ENCODE results near the gene CAPRIN1. TPM values are rescaled to one million over a fixed set of nuclear protein-coding genes. Genes with fewer than 3 reads are reported as not detected.

Gene CAPRIN1, protein sequence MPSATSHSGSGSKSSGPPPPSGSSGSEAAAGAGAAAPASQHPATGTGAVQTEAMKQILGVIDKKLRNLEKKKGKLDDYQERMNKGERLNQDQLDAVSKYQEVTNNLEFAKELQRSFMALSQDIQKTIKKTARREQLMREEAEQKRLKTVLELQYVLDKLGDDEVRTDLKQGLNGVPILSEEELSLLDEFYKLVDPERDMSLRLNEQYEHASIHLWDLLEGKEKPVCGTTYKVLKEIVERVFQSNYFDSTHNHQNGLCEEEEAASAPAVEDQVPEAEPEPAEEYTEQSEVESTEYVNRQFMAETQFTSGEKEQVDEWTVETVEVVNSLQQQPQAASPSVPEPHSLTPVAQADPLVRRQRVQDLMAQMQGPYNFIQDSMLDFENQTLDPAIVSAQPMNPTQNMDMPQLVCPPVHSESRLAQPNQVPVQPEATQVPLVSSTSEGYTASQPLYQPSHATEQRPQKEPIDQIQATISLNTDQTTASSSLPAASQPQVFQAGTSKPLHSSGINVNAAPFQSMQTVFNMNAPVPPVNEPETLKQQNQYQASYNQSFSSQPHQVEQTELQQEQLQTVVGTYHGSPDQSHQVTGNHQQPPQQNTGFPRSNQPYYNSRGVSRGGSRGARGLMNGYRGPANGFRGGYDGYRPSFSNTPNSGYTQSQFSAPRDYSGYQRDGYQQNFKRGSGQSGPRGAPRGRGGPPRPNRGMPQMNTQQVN
- 137 and 139 TPM in 2 replicates for total RNA-seq (2014; rRNA removed; shearing (Covaris generic))
- polyA plus RNA-seq (2014; cell fraction: nucleus; rRNA removed) = 116 and 127 TPM in 2 replicates

DNA sequence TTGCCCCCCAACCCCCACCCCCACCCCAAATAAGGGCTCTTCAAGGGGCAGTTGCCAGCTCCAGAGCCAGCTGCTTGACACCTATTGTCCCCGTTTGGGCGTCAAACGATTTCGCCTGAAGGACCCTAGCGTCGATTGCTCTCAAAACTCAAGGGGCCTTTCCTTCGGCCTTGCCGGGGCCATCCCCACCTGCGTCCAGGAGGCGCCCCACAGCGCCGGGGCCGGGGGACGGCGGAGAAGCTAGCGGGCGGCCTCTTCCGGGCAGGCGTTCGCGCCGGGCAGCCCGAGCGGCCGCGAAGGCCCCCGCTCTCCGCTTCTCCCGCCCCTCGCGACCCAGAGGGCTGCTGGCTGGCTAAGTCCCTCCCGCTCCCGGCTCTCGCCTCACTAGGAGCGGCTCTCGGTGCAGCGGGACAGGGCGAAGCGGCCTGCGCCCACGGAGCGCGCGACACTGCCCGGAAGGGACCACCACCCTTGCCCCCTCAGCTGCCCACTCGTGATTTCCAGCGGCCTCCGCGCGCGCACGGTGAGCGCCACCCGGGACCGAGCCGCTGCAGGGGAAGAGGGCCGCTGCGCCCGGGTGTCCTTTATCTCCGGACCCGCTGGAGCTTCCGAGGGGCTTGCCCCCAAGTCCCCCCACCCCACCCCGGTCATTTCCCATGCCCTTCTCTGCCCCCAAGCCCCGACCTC, at the start of gene CAPRIN1:
Gene CAPRIN1 (plus strand): TSS at position 383 of the 687 bp plus-strand sequence. CDS start 690 bp downstream, outside the sequence.
- DNase-seq (ENCODE audit: extremely low read depth, low read depth) = peak; percentile 77

DNA sequence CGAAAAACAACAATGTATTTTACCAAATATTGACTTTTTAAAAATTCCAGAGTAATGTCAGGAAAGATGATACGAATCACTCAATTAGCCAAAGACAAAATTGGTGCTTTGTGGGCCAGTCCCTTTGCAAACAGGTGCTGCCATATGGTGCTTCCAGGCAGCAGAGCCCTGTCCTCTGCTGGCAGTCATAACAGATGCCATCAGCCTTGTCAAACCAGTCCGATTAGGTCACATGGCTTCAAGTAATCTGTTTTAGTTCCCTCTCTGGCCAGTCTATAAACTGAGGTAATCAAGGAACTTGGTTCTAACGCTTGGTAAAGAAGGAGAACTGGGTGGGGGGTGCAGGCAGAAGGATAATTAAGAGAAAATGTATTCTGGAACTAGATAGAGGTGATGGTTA, 49.1 kb upstream of the CAPRIN1 start:
- no peak for DNase-seq (ENCODE audit: extremely low read depth, low read depth)

DNA sequence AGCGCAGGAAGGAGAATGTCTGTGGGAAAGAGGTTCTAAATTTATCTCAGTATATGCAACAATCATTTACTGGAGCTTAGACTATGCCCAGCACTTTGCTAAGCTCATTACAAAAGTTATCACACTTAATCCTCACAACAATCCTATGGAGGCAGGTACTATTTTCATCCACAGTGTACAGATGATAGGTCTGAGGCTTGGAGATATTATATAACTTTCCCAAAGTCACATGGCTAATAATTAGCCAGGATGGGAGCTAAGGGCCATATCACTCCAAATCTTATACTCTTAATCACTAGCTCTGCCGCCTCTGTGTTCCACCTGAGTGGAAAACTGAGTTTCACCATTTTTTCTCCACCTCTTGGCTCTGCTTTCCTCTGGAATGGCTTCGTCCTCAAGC, 47.3 kb upstream of the CAPRIN1 start:
- DNase-seq (ENCODE audit: extremely low read depth, low read depth) = no peak

DNA sequence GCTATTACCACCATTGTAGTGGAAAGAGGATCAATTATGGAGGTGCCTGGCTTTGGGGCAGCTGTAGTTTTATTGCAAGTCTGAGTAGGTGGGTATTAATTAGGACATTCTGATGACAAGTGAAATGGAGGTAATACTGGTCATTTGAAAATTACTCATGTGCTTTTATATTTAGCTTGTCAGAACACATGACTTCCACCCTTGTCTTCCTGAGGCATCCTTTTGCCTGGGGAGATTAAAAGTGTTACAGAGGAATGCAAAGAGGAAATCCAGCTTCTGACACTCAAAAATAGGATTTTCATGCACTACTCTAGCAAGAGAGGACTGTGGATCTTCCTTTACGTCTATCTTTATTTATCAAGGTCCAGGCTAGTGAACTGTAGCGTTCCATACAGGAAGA, 44.7 kb upstream of the CAPRIN1 start:
- DNase-seq (ENCODE audit: extremely low read depth, low read depth) = no peak

DNA sequence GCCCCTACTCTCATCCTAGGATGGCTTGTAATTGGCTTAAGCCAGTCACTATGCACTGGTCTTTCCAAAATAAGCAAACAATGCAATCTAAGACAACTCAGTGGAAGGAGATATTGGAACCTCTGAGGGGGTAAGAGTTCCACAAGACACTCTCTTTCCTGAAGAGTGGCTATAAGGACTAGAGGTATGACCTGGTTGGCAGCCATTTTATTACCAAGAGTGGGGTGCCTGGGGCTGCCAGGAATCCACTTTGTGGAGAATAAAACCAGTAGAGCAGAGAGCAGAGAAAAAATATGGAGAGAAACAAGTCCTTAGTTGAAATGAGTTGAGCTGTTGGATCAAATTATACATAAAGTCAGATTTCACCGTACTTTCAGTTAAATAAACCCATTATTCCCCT, 38.8 kb upstream of the CAPRIN1 start:
- DNase-seq (ENCODE audit: extremely low read depth, low read depth) = no peak

DNA sequence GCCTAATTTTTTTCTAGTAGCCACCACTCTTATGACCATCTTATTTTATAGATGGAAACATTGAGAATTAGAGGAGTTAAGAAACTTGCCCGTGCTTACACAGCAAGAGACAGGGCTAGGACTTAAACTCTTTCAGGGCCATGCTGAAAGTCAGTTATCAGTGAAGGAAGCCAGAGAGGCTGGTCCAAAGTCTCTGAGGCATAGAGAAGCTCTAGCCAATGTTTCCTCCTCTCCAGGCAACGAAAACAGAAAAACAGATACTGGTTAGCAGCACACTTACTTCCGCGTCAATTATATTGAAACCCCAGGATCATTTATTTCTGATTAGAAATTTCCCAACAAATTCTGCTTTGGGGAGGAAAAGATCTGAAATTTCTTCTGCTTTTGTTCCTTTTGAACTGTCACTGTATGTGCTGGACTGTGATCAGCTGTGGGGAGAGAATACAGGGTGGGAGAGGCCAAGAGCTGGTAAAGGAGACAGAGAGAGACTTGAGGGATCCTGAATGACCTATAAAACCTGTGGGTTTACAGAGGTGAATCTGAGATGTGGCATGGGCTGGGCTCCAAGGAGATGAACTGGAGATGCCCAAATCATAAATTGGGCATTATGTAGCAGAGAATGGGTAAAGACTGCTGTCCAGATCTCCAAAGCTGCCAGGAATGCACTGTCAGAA, 37.5 kb upstream of the CAPRIN1 start:
- DNase-seq (ENCODE audit: extremely low read depth, low read depth) = no peak

DNA sequence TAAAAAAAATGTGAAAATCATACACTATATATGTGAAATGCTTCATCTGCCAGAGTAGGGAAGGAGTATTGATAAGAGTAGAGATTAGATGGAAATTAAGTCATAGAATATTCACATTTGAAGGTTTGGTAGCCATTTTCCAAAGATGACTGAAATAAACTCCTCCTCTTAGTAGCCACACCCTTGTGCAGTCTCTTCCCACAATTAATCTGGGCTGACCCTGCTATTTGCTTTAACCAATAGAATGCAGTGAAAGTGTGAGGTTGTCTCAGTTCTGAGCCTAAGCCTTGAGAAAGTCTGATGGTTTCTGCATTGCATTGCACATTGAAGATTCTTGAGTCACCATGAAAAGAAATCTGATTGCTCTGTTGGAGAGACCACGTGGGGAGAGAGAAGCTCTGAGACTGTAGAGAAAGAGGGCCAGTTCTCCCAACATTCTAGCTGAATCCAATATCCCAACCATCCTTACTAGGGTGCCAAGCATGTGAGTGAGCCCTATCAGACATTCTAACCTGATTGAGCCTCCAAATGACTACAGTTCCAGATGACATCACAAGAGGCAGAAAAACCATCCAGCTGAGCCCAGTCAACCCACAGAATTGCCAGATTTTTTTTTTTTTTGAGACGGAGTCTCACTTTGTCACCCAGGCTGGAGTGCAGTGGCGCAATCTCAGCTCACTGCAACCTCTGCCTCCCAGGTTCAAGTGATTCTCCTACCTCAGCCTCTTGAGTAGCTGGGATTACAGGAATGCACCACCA, 29.4 kb upstream of the CAPRIN1 start:
- no peak for DNase-seq (ENCODE audit: extremely low read depth, low read depth)

DNA sequence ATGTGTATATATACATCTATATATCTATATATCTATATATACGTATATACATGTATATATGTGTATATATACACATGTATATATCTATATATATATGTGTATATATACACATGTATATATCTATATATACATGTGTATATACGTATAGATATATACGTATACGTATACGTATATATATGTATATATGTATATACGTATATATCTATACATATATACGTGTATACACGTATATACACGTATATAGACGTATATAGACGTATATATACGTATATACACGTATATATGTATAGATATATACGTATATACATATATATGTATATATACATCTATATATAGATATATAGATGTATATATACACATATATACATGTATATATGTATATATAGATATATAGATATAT, 25.1 kb upstream of the CAPRIN1 start:
- DNase-seq (ENCODE audit: extremely low read depth, low read depth) = no peak

DNA sequence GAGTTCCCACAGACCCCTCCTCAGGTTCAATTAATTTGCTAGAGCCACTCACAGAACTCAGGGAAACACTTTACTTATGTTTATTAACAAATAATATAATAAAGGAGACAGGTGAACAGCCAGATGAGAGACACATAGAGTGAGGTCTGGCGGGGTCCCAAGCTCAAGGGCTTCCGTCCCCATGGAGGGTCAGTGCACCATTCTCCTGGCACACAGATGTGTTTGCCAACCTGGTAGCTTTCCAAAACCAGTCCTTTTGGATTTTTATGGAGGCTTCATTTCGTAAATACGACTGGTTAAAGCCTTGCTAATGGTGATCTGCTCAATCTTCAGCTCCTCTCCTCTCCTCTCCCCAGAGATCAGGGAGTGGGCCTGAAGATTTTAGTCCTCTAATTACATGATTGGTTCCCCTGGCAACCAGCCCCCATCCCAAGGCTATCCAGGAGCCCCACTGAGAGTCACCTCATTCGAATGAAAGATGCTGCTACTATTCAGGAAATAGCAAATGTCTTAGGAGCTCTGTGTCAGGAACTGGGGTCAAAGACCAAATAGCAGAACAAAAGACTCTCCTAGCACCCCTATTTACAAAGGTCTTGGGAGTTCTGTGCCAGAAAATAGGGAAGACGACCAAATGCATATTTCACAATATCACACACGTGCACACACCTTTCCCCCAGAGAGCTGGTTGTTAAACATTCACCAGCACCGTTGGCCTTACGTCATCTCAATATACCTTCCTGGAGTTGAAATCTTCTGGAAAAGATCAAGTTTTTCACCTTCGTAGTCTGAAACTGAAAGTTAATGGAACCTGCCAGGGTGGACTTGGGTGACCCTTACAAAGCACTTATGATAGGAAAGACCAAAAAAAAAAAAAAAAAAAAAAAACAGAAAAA, 23.8 kb upstream of the CAPRIN1 start:
- DNase-seq (ENCODE audit: extremely low read depth, low read depth) = no peak

DNA sequence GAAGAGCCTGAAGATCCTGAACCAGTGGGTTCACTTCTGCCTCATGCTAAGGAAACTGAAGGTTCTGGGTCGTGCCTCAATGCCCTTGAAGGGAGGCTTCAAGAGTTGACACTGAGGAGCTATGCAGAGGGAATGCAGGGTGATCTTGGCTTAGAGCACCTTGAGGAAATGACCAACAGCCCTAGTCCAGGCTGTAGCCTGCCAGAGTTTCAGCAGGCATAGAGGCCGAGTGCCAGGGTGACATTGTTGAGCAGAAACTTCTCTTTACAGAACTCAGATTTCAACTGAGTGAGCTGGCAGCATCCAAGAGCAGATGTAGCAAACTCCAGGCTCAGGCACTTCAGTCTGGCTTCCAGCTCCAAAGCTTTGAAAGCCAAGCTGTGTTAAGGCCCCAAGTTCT, 23.1 kb upstream of the CAPRIN1 start:
- DNase-seq (ENCODE audit: extremely low read depth, low read depth) = no peak

DNA sequence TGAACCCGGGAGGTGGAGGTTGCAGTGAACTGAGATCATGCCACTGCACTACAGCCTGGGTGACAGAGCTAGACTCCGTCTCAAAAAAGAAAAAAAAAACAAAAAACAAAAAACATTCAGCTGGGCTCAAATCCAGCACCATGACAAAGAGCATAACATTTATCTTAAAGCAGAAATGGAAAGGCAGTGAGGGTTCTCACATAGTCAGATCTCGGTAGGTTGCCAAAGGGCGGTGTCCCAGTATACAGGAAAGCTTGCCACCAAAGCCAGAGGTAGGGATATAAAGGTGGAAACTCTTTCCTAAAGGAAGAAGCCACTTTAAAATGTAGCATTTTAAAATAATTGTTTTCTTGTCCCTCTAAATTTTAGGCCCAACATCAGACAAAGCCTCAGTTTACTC, 22.4 kb upstream of the CAPRIN1 start:
- DNase-seq (ENCODE audit: extremely low read depth, low read depth) = no peak

DNA sequence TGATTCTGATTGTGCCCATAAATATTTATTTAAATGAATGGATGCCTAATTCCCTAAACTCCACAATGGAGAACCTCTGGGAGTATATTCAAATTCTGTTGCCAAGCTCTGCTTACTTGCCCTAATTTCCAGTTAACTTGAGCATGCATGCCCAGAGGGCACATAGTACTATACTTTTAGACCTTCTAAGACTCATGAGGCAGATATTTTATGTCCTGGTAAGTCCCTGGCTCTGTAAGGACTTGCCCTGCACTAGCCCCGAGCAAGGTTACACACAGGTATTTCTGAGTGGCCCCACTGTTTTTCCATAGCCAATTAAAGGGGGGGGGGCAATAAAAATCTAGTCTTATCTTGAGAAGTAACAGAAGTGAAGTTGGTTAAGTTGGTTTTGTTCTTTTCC, 21.1 kb upstream of the CAPRIN1 start:
- no peak for DNase-seq (ENCODE audit: extremely low read depth, low read depth)

DNA sequence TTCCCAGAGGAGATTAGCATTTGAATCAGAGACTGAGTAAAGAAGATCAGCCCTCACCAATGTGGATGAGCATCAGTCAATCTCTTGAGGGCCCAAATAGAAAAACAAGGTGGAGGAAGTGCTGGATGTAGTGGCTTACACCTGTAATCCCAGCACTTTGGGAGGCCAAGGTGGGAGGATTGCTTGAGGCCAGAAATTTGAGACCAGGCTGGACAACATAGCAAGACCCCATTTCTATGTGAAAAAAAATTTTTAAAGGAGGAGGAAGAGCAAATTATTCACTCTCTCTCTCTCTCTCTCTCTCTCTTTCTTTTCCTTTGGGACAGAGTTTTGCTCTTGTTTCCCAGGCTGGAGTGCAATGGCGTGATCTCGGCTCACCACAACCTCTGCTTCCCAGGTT, 18.1 kb upstream of the CAPRIN1 start:
- DNase-seq (ENCODE audit: extremely low read depth, low read depth) = no peak

DNA sequence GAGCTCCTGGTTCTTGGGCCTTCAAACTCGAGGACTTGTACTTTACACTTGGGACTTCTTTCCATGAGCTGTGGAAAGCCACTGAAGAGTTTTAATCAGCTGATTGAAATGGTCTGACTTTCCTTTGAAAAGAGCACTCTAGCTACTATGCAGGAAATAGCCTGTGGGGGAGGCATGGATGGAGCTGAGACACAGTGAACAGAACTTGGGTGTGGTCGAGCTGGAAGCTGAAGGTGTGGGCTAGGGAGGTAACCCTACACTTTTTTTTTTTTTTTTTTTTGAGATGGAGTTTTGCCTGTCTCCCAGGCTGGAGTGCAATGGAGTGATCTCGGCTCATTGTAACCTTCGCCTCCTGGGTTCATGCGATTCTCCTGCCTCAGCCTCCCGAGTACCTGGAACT, 17.5 kb upstream of the CAPRIN1 start:
- no peak for DNase-seq (ENCODE audit: extremely low read depth, low read depth)

DNA sequence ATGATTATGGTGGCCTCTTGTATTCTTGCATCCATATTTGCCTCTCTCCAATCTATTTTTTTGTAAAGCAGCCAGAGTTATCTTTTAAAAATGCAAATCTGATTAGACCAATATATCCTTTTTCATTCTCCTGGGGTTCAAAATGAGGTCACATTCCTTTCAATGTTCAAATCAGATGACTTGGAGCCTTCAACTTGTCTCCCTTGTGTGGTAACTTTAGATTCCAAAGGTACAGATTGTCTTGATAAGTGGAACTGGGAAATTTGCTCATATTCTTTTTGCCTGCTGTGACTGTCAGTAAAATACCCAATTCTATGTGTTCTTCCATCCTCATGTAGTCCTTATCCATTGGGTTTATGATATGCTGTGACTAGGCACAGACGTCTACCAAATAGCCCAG, 15.1 kb upstream of the CAPRIN1 start:
- DNase-seq (ENCODE audit: extremely low read depth, low read depth) = no peak

DNA sequence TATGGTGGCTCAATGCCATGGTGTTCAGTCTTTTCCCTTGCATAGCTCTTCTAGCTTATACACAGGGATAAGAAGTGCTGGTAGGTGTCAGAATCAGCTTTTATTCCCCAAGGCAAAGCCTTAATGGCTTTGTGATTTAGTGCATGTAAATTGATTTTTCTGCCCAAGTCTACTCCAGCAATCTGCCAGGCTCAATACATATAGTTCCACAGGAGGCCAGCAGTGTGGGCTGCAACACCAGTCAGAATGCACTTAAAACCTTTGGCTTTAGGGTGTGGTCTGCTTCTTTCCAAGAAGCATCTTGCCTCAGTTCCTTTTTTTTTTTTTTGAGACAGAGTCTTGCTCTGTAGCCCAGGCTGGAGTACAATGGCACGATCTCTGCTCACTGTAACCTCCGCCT, 14.5 kb upstream of the CAPRIN1 start:
- DNase-seq (ENCODE audit: extremely low read depth, low read depth) = no peak

DNA sequence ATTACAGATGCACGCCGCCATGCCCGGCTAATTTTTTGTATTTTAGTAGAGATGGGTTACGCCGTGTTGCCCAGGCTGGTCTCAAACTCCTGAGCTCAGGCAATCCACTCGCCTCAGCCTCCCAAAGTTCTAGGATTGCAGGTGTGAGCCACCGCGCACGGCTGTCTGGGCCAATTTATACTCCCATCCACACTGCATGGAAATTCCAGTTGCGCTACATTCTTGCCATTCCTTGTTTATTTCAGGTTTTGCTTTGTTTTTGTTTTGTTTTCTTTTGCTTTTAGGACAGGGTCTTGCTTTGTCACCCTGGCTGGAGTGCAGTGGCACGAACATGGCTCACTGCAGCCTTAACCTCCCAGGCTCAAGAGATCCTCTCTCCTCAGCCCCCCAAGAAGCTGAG, 11.0 kb upstream of the CAPRIN1 start:
- DNase-seq (ENCODE audit: extremely low read depth, low read depth) = no peak

DNA sequence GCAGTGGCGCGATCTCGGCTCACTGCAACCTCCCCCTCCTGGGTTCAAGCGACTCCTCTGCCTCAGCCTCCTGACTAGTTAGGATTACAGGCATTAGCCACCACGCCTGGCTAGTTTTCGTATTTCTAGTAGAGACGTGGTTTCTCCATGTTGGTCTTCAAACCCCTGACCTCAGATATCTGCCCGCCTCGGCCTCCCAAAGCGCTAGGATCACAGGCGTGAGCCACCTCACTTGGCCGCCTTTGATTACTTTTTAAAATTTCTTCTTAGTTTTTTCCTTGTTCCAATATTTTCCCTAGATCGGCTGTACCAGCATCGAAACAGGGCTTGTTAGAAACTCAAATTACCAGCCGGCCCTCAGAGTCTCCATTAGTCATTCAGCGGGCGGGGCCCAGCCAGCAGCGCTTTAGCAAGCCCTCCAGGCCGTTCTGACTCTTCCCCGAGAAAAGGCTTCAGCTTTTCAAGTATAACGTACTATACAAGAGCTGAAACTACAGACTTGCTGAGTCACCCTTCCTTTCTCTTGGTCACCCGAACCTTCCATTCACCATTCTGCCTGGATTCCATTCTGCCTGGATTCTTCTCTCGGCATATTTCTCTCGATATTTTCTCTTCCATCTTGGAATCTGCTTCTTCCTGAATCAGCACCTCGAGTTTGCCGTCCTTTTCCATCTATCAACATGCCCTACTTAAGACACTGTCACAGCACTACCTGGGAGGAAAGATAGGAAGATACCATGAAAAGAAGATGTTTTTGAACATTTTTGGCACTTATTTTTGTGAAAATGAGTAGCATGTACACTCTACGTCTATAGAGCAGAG, 6.7 kb upstream of the CAPRIN1 start:
- DNase-seq (ENCODE audit: extremely low read depth, low read depth) = peak; percentile 55

Data from NCI-H460 (cell line).